Liver (tissue), 3 donors: Measurements from ENCODE around the gene RPGRIP1L.

Experiments
- JUND ChIP-seq, 2 donors: IDR thresholded peaks; 2 replicates each; pipeline ENCODE4 v1.6.1; 2016; ENCODE audit warnings: antibody characterized with exemption in 2 of 2
- RAD21 ChIP-seq, 2 donors: IDR thresholded peaks; 2 replicates each; pipeline ENCODE4 v1.6.1; 2016; ENCODE audit warnings: antibody characterized with exemption in 2 of 2, mild to moderate bottlenecking in 2 of 2
- RXRA ChIP-seq, 2 donors: IDR thresholded peaks; 2 replicates each; pipeline ENCODE4 v1.6.1; 2017 to 2018; ENCODE audit warnings: antibody characterized with exemption in 2 of 2, mild to moderate bottlenecking in 1 of 2
- YY1 ChIP-seq: IDR thresholded peaks from 2 replicates; pipeline ENCODE4 v1.6.1; 2016; ENCODE audit warnings: antibody characterized with exemption, mild to moderate bottlenecking
- TF ChIP-seq, protein P1 (sequence below): fragments of 150-350 bp; IDR thresholded peaks from 2 replicates; pipeline ENCODE4 v1.5.1; 2017; ENCODE audit warnings: improper control_type of control experiment, low read depth, low read length; ENCODE audit not compliant: missing input control
- TF ChIP-seq, protein P2 (sequence below): IDR thresholded peaks from 2 replicates; pipeline ENCODE4 v1.6.1; 2016; ENCODE audit warnings: antibody characterized with exemption
- TF ChIP-seq, protein P3 (sequence below): IDR thresholded peaks from 2 replicates; pipeline ENCODE4 v1.6.1; 2016; ENCODE audit warnings: antibody characterized with exemption
- donor health status: healthy.
- donor health status: healthy.

DNA sequence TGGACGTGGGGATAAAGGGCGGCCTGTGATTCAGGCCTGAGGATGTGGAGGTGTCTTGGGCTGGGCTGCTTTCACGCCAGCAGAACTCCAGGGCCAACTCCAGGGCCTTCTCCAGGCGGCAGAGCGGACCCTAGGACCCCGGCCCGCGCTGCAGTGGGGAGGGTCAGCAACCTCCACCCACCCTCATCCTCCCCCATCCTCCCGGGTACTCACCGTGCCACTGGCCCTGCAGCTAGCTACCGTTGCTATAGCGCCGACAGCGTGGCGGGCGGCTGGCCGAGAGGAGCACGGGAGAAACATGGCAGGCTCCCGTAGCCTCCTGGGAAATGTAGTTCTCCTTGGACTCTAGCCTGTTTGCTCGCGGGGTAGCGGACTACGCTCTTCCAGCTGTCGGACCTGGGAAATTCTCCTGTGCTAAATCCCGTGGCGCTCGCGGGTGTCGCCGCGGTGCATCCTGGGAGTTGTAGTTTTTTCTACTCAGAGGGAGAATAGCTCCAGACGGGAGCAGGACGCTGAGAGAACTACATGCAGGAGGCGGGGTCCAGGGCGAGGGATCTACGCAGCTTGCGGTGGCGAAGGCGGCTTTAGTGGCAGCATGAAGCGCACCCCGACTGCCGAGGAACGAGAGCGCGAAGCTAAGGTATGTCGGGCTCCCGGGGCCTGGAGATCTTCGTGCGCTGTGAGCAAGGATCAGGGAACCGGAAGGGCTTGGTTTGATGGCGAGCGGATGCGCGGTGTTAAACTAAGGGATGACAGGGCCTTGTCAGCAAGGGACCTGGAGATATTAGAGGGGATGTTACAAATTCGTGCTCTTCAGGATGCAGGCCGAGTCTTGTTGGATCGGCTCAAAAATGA, at the start of gene RPGRIP1L, which contains the start of gene FTO:
- TF ChIP-seq, protein P1, sequence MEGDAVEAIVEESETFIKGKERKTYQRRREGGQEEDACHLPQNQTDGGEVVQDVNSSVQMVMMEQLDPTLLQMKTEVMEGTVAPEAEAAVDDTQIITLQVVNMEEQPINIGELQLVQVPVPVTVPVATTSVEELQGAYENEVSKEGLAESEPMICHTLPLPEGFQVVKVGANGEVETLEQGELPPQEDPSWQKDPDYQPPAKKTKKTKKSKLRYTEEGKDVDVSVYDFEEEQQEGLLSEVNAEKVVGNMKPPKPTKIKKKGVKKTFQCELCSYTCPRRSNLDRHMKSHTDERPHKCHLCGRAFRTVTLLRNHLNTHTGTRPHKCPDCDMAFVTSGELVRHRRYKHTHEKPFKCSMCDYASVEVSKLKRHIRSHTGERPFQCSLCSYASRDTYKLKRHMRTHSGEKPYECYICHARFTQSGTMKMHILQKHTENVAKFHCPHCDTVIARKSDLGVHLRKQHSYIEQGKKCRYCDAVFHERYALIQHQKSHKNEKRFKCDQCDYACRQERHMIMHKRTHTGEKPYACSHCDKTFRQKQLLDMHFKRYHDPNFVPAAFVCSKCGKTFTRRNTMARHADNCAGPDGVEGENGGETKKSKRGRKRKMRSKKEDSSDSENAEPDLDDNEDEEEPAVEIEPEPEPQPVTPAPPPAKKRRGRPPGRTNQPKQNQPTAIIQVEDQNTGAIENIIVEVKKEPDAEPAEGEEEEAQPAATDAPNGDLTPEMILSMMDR, result no peak
- TF ChIP-seq, protein P2, sequence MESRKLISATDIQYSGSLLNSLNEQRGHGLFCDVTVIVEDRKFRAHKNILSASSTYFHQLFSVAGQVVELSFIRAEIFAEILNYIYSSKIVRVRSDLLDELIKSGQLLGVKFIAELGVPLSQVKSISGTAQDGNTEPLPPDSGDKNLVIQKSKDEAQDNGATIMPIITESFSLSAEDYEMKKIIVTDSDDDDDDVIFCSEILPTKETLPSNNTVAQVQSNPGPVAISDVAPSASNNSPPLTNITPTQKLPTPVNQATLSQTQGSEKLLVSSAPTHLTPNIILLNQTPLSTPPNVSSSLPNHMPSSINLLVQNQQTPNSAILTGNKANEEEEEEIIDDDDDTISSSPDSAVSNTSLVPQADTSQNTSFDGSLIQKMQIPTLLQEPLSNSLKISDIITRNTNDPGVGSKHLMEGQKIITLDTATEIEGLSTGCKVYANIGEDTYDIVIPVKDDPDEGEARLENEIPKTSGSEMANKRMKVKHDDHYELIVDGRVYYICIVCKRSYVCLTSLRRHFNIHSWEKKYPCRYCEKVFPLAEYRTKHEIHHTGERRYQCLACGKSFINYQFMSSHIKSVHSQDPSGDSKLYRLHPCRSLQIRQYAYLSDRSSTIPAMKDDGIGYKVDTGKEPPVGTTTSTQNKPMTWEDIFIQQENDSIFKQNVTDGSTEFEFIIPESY, result peak; percentile 98
- peak; percentile 21 to 43 for TF ChIP-seq RAD21 (IDR thresholded peaks at IDR 0.05)
- TF ChIP-seq YY1, result peak; percentile 99
- TF ChIP-seq JUND (IDR thresholded peaks at IDR 0.05), result no peak
- TF ChIP-seq, protein P3, sequence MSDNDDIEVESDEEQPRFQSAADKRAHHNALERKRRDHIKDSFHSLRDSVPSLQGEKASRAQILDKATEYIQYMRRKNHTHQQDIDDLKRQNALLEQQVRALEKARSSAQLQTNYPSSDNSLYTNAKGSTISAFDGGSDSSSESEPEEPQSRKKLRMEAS, result peak; percentile 82
- TF ChIP-seq RXRA (IDR thresholded peaks at IDR 0.05), result peak in 1 of 2 donors; percentile 28
